Osteocyte (in vitro differentiated cells): Measurements from ENCODE around the gene ABLIM1. TPM values are rescaled to one million over a fixed set of nuclear protein-coding genes. Genes with fewer than 3 reads are reported as not detected.

ENCODE experiments used
- DNase-seq: peaks from one replicate; pipeline ENCODE4 v3.0.0; 2021; ENCODE audit warnings: mixed read lengths; ENCODE audit not compliant: unreplicated experiment; ENCODE audit errors: extremely low spot score
- H3K27ac Mint-ChIP-seq: one replicate; pipeline ENCODE4 v1.8.0; 2021; ENCODE audit warnings: mild to moderate bottlenecking, mixed read lengths; ENCODE audit not compliant: unreplicated experiment
- H3K27me3 Mint-ChIP-seq: one replicate; pipeline ENCODE4 v1.8.0; 2021; ENCODE audit warnings: mixed read lengths; ENCODE audit not compliant: unreplicated experiment
- H3K36me3 Mint-ChIP-seq: one replicate; pipeline ENCODE4 v1.8.0; 2021; ENCODE audit warnings: mixed read lengths; ENCODE audit not compliant: unreplicated experiment
- H3K4me1 Mint-ChIP-seq: one replicate; pipeline ENCODE4 v1.8.0; 2021; ENCODE audit warnings: mixed read lengths; ENCODE audit not compliant: unreplicated experiment
- H3K4me3 Mint-ChIP-seq: one replicate; pipeline ENCODE4 v1.8.0; 2021; ENCODE audit warnings: mild to moderate bottlenecking, moderate library complexity, mixed read lengths; ENCODE audit not compliant: unreplicated experiment
- H3K9me3 Mint-ChIP-seq: one replicate; pipeline ENCODE4 v1.8.0; 2021; ENCODE audit warnings: mixed read lengths; ENCODE audit not compliant: unreplicated experiment
- total RNA-seq: library from RNA; stranded (reverse); gene quantifications from 2 replicates; pipeline ENCODE4 v1.2.1, GENCODE V29; 2021
- TF ChIP-seq, protein P1 (sequence below): fragments of 200-600 bp; sonication (generic); IDR thresholded peaks from 2 replicates; pipeline ENCODE4 v1.5.0; 2021; ENCODE audit warnings: antibody characterized with exemption, mild to moderate bottlenecking, moderate library complexity

Gene ABLIM1
- total RNA-seq, 1 donor from 2014 or later: 39.0 TPM

DNA sequence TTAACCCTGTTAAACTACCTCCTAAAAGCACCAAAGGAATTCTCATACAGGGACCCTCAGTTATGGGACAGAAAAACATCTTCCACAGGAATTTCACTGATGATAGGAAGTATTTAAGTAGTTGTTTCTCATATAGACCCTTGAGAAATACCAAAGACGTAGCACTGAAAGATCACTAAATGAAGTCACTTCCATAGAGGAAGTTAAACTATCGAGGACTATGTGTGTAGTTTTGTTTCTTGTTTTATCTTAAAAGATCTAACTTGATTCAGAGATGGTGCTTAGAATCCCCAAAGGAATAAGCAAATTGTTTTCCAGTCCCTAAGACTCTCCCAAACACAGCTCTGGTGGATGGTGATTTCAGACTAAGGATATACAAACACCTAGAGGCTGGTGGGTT, 159.0 kb downstream of the ABLIM1 start:
- Mint-ChIP-seq H3K27me3 (no peaks in the 10 kb centered on the region), H3K9me3 (no peaks in the 10 kb centered on the region), H3K36me3 (peaks cover 4% of the 10 kb centered on the region), H3K27ac (no peak overlapping the region), H3K4me1 (peaks cover 21% of the 10 kb centered on the region), H3K4me3 (no peak overlapping the region)
- DNase-seq: no peak
- TF ChIP-seq, protein P1, sequence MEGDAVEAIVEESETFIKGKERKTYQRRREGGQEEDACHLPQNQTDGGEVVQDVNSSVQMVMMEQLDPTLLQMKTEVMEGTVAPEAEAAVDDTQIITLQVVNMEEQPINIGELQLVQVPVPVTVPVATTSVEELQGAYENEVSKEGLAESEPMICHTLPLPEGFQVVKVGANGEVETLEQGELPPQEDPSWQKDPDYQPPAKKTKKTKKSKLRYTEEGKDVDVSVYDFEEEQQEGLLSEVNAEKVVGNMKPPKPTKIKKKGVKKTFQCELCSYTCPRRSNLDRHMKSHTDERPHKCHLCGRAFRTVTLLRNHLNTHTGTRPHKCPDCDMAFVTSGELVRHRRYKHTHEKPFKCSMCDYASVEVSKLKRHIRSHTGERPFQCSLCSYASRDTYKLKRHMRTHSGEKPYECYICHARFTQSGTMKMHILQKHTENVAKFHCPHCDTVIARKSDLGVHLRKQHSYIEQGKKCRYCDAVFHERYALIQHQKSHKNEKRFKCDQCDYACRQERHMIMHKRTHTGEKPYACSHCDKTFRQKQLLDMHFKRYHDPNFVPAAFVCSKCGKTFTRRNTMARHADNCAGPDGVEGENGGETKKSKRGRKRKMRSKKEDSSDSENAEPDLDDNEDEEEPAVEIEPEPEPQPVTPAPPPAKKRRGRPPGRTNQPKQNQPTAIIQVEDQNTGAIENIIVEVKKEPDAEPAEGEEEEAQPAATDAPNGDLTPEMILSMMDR: no peak

DNA sequence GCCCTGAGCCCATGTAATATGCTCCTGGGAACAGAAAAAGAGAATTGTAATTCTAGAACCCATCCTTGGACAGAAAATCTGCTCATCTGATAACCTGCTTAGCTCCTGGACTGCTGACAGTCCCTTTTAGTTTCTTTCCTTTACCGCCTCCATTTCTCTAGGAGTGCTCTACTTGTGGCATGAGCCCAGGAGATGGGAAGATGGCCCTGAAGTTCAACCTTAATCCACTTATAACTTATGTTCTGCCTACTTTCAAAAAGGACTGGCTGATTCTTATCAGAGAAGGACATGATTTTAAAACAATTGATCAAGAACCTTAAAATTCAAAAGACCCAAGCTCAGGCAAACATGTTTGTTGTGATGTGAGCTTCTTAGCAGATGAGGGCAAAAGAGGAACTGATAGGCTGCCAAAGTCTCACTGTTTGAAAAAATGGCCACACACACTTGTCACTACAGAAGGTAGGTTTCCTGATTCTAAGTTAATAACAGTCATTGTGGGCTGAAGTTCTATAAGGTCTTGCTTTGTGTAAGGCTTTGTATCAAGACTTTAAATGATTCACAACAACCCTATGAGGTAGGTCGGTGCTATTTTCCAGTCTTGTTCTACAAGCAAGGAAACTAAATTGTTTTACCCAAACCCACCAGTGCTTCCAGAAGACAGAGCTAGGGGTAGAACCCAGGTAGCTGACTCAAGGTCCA, 159.5 kb downstream of the ABLIM1 start:
- DNase-seq: no peak
- no peaks in the 10 kb centered on the region for H3K27me3 Mint-ChIP-seq
- peaks cover 15% of the 10 kb centered on the region for H3K4me1 Mint-ChIP-seq
- H3K36me3 Mint-ChIP-seq: peaks cover 4% of the 10 kb centered on the region
- H3K27ac Mint-ChIP-seq: no peak overlapping the region
- no peak overlapping the region for H3K4me3 Mint-ChIP-seq
- TF ChIP-seq, protein P1: no peak
- H3K9me3 Mint-ChIP-seq: no peaks in the 10 kb centered on the region

DNA sequence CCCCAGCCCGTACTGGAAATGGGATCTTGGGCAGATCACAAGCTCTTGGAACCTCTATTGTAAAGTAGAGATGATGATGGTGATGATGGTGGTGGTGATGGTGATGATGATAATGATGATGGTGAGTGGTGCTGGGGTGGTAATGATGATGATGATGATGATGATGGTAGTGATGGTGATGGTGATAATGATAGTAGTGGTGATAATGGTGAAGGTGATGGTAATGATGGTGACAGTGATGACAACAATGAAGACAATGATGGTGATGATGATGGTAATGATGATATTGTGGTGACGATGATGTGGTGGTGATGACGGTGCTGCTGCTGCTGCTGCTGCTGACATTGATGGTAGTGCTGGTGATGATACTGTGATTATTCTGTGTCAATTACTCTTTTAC, 162.8 kb downstream of the ABLIM1 start:
- Mint-ChIP-seq H3K9me3 (no peaks in the 10 kb centered on the region), H3K36me3 (peaks cover 4% of the 10 kb centered on the region), H3K4me3 (no peak overlapping the region), H3K4me1 (peaks cover 6% of the 10 kb centered on the region), H3K27ac (no peak overlapping the region), H3K27me3 (no peaks in the 10 kb centered on the region)
- TF ChIP-seq, protein P1: no peak
- no peak for DNase-seq

DNA sequence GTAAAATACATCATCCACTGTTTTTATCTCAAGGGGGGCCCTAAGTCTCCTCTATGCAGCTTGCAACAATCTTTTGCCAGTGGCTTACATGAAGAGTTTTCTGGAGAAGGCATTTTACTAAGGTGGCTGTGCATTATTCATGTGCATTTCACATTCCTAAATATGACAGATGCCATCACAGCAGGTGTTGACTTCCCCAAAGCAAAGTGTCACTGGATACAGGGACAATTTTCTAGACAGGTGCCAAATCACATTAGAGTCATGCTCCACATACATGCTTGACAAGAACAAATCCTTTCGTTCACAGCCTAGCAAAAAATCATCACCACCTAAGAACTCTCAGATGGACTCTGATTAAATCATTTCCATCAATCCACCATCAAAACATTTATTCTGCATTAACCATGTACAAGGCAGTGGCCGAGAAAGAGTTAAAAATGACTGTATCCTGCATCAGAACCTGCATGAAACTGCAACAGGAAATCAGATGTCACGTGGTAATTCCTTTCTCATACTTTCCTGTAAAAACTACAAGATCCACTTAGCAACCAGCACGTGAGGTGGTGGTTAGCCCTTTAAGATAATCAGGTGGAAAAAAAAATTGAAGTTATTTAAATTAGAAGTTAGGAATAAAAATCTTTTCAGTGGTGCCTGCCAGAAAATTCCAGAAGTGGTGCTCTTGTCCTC, 165.6 kb downstream of the ABLIM1 start:
- Mint-ChIP-seq H3K4me3 (no peak overlapping the region), H3K36me3 (peaks cover 7% of the 10 kb centered on the region), H3K27ac (no peak overlapping the region), H3K27me3 (no peaks in the 10 kb centered on the region), H3K4me1 (peaks cover 6% of the 10 kb centered on the region), H3K9me3 (no peaks in the 10 kb centered on the region)
- no peak for DNase-seq
- TF ChIP-seq, protein P1: no peak

DNA sequence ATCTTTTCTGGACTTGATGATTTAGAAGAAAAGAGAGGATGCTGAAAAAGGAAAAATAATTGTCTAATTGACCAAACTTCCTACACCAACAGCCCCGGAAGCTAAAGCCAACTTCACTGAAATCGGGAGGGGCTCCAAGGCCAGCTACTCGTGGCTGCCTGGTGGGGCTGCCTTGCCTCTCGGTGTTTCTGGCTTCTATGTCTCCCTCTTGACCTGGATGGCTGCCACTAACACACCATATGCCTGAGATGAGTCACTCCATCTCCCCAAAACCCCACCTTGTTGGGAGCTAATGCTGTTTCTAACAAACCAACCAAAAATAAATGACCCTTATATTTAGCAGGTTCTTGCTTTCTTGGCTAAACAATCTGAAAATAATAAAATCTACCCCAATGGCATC, 166.1 kb downstream of the ABLIM1 start:
- no peak for DNase-seq
- Mint-ChIP-seq H3K27me3 (no peaks in the 10 kb centered on the region), H3K4me1 (peaks cover 6% of the 10 kb centered on the region), H3K9me3 (no peaks in the 10 kb centered on the region), H3K36me3 (peaks cover 7% of the 10 kb centered on the region), H3K4me3 (no peak overlapping the region), H3K27ac (no peak overlapping the region)
- TF ChIP-seq, protein P1: no peak
